Measurements from ENCODE around the gene SUFU. TPM values are rescaled to one million over a fixed set of nuclear protein-coding genes. Genes with fewer than 3 reads are reported as not detected.

SUFU gene
- total and polyA plus RNA-seq, 2 of the 13 experiments (the other 11 are each of a cell fraction or from before 2014, with no cell fraction given), result 2.9 to 5.5 TPM

- no peak for TF ChIP-seq NFAT5 (CRISPR knock-in tag; IDR thresholded peaks at IDR 0.05)
- peak; percentile 52; the same call in 1 of the 2 replicates for TF ChIP-seq PITX1 (CRISPR knock-in tag; IDR thresholded peaks at IDR 0.05)
- TF ChIP-seq SNAPC2 (CRISPR knock-in tag; IDR thresholded peaks at IDR 0.05), result 0 out of 2 replicates have a peak, but pooled peaks have one; percentile 26
- TF ChIP-seq, protein P1, sequence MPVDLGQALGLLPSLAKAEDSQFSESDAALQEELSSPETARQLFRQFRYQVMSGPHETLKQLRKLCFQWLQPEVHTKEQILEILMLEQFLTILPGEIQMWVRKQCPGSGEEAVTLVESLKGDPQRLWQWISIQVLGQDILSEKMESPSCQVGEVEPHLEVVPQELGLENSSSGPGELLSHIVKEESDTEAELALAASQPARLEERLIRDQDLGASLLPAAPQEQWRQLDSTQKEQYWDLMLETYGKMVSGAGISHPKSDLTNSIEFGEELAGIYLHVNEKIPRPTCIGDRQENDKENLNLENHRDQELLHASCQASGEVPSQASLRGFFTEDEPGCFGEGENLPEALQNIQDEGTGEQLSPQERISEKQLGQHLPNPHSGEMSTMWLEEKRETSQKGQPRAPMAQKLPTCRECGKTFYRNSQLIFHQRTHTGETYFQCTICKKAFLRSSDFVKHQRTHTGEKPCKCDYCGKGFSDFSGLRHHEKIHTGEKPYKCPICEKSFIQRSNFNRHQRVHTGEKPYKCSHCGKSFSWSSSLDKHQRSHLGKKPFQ (CRISPR knock-in tag; IDR thresholded peaks at IDR 0.05; ENCODE audit: insufficient replicate concordance), result peak; percentile 61
- no peak for TF ChIP-seq TEAD2 (CRISPR knock-in tag; IDR thresholded peaks at IDR 0.05)
- TF ChIP-seq MTF2 (CRISPR knock-in tag; IDR thresholded peaks at IDR 0.05; ENCODE audit: borderline replicate concordance), result no peak
- TF ChIP-seq SMC3 (IDR thresholded peaks at IDR 0.05; ENCODE audit: low read length), result no peak
- peak; percentile 59; the same call in 1 of the 2 replicates for TF ChIP-seq NFKBIZ (CRISPR knock-in tag; IDR thresholded peaks at IDR 0.05)
- TF ChIP-seq, protein P2, sequence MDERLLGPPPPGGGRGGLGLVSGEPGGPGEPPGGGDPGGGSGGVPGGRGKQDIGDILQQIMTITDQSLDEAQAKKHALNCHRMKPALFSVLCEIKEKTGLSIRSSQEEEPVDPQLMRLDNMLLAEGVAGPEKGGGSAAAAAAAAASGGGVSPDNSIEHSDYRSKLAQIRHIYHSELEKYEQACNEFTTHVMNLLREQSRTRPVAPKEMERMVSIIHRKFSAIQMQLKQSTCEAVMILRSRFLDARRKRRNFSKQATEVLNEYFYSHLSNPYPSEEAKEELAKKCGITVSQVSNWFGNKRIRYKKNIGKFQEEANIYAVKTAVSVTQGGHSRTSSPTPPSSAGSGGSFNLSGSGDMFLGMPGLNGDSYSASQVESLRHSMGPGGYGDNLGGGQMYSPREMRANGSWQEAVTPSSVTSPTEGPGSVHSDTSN (CRISPR knock-in tag; IDR thresholded peaks at IDR 0.05), result no peak; the same call in 1 of the 2 replicates
- TF ChIP-seq ZNF724P (CRISPR knock-in tag; IDR thresholded peaks at IDR 0.05; ENCODE audit: borderline replicate concordance), result no peak
- TF ChIP-seq ZNF569 (CRISPR knock-in tag; IDR thresholded peaks at IDR 0.05; ENCODE audit: borderline replicate concordance), result no peak
- no peak for TF ChIP-seq ZNF260 (CRISPR knock-in tag; IDR thresholded peaks at IDR 0.05; ENCODE audit: borderline replicate concordance, low read depth)
- TF ChIP-seq TP53 (CRISPR knock-in tag; conservative IDR thresholded peaks at IDR 0.05), result 0 out of 2 replicates have a peak, but pooled peaks have one; percentile 32
- TF ChIP-seq BORCS8-MEF2B (CRISPR knock-in tag; IDR thresholded peaks at IDR 0.05), result no peak
- no peak for TF ChIP-seq MAFK (conservative IDR thresholded peaks at IDR 0.05 in 1 of 2, IDR thresholded peaks at IDR 0.05 in 1 of 2; ENCODE audit: low read length in 2 of 2)
- 0 out of 2 replicates have a peak, but pooled peaks have one; percentile 54 for TF ChIP-seq CHD4 (IDR thresholded peaks at IDR 0.05; ENCODE audit: borderline replicate concordance, low read length)
- TF ChIP-seq ZNF614 (CRISPR knock-in tag; IDR thresholded peaks at IDR 0.05; ENCODE audit: borderline replicate concordance), result no peak; the same call in 1 of the 2 replicates
- peak; percentile 95 for TF ChIP-seq ZNF335 (CRISPR knock-in tag; IDR thresholded peaks at IDR 0.05)
- no peak for TF ChIP-seq ZSCAN21 (CRISPR knock-in tag; IDR thresholded peaks at IDR 0.05; ENCODE audit: borderline replicate concordance)
Measured at GRCh38 chr10:102599565-102600327, 96.0 kb downstream of the SUFU start (continued).

All from HepG2 (cell line).